H4 (cell line): ENCODE measurements around the gene CLRN3. TPM values are rescaled to one million over a fixed set of nuclear protein-coding genes. Genes with fewer than 3 reads are reported as not detected.

Experiments
- DNase-seq: peaks from one replicate; pipeline ENCODE4 v3.0.0-alpha.2; 2015; ENCODE audit warnings: low spot score
- total RNA-seq: library from RNA; depleted of rRNA; stranded (reverse); fragments of >200 nt; shearing (Covaris generic); gene quantifications from 2 replicates; pipeline ENCODE4 v1.2.3, GENCODE V29; 2014

Gene CLRN3
- total RNA-seq, 1 experiment from 2014 or later, result 0.64 TPM

DNA sequence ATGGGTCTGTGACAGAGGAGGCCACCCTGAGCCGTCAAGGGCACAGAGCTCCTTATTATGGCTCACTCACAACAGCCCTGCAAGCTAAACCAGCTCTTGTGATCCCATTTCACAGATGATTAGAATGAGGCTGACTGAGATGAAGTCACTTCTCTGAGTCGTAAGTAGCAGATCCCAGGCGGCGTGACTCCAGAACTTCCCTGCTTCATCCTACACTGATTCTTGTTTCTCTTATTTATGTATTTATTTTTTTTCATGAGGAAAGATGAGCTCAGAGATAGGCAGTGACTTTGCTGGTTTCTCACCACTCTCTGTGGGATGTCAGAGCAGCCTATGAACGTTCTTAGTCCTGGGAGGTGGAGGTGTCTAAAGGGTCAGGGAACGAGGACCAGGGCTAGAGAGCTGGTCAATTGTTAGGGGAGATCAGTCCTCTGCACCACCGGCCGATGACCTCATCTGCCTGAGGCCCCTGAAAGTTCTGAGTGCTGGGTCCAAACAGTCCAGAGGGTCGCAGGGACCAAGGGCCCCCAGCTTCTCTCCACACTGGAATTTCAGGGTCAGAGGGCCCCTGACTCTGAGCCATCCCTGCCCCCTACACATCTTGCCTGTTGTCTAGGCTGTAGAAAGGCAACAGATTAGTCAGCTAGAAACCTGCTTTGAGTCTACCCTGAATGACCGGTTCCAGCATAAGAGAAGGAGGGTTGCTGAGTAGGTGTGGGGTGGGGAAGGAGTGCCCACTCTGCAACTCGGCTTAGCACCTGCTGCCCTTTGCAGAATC is 17.9 kb downstream of the CLRN3 start:
- DNase-seq, result no peak

DNA sequence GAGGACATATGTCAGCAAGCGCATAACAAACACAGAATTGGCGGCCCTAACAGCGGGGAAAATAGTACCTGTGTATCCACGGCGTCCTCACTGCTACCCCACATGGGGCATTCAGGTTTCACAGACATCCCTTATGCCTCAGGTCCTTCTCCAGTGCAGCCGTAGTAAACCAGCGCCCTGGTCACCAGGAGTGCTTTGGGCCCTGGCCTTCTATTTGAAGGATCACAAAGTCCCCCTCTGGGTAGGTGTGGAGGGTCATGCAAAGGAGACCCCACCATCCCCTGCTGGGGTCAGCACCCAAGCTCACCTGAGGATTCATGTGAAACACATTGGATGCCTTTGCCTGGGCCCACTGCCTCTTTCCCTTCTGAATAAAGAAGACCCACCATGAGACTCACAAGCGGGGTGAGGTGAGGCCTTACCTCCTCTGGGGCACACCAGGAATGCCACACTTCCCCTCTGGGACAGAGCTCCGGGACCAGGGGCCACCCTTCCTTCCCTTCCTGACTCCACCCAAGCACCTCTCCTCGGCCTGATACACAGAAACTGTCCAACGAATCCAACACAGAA is 18.8 kb downstream of the CLRN3 start:
- DNase-seq, result no peak

DNA sequence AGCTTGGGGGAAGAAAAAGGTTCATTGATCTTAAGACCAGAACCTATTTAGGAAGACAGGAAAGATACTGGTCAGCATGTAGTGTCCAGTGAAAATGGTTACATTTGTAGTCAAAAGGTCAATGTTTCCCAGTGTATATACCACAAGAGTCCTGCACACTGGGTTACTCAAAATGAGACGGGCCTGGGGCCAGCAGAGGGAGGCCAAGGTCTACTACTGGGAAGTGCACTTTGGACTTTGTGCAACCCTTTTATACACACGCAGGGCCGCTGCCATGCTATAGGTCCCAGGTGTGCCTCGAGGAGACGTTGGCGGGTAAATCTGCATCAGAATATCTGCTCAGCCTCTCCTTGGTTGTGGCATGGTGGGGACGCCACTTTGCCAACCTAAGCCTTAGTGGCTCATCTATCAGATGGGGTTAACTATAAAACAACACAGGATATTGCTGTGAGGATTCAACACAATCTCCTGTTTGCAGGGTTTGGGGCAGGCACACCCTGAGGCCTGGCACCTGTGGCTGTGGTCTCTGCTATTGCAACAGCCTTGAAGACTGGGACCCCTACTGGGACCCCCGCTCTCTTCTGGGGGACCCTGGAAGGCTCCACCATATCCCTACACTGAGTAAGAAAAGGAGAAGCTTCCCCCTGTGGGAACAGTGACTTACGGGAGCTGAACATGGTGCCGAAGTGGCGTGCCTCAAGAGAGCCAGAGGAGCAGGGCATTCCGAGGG is 19.7 kb downstream of the CLRN3 start:
- no peak for DNase-seq

DNA sequence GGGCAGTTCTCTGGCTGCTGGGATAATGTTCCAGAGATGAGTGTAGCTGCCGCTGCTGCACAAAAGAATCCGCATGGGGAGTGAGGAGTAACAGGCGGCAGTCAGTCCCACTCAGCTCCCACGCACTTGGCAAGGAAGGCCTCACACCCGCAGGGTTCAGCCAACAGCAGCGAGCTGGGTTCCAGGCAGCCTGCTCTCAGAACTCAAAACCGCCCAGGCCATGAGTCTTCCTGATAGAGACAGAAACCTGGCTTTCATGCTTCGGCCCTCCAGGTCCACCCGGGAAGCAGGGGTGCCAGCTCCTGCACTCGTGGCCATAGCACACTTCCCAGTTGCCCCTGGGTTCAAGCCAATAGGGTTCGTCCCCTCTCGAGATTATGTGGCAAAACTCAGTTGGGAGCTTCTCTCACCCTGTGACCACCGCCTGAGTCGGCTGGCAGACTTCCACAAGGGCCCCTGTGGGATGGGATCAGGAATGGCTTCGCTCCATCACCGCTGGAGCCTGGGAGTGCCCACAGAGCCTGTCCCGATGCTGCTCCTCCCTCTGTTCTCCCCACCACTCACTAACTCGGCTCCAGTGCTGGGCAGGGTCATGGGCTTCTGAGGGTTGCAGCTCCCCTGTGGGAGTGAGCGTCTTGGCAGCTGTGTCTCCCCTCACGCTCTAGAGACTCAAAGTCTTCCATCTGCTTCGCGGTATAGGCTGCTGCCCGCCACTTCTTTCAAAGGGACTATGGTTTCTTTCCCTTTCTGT is 20.6 kb downstream of the CLRN3 start:
- no peak for DNase-seq

DNA sequence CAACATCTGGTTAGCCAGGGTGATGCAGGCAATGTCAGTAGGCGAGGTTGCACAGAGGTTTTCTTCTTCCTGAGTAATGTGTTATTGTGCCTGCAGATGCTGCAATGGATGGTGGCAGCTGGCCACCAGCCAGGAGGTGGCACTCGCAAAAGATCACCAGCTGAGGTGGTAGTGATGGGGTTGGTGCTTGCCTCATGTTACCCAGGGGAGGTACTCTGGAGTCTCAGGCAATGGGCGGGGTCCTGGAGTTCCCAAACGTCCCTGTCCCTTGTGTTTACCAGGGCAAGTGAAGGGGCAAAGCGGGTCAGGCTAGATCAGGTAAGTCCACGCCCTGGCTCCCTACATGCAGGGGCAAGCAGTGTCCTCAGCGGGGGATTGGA is 21.1 kb downstream of the CLRN3 start:
- no peak for DNase-seq

DNA sequence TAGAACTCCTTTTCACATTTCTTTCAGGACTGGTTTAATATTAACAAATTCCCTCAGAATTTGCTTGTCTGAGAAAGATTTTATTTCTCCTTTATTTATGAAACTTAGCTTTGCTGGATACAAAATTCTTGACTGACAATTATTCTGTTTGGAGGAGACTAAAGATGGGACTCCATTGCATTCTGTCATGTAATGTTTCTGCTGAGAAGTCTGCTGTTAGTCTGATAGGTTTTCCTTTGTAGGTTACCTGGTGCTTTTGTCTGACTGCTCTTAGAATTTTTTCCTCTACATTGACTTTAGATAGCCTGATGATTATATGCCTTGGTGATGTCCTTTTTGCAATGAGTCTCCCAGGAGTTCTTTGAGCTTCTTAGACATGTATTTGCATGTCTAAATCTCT is 23.4 kb downstream of the CLRN3 start:
- no peak for DNase-seq

DNA sequence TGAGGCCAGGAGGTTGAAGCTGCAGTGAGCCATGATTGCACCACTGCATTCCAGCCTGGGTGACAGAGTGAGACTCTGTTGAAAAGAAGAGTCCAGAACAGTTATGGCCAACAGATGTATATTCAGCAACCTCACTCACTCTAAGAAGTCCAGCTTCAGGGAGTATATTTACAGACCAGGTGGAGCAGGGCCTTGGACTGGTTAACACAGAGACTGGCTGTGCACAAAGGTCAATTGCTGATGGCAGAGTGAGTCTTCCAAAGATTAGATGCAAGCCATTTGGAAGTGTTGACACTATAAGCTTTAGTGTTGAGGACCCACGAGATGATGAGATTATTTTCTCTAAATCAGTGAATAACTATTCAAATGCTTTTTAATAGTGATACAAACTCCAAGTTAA is 24.9 kb downstream of the CLRN3 start:
- DNase-seq, result no peak

DNA sequence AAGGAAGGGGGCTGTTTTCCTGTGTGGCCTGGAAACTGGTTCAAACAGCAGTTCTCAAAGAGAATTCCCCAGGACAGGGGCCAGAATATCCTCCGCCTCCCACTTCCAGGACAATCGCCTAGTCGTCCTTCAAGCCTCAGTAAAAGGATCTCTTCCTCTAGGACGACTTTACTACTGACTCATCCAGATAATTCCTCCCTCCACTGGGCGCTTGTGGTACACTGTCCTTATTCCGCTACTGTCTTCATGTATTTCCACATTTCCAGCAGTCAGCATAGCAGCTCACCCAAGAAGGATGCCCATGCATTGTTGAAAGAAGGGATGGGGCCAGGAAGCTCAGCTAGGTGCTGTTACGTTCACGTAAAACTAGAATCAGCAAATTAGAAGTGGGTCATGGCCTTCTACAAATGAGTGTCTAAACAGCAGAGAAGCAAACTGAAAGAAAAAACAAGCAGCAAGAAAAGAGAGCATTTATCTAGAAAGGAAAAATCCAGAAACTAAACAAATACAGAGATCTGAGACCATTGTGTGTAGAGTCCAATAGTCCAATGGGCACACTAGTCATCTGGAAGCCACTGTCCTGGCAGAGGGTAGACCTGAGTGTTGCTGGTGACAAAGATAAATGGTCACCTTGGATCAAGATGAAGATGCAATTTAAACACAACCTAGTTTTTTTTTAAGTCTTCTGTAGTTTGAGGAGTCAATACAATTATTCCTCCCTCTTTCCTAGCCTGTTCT is 26.3 kb downstream of the CLRN3 start:
- DNase-seq, result no peak

DNA sequence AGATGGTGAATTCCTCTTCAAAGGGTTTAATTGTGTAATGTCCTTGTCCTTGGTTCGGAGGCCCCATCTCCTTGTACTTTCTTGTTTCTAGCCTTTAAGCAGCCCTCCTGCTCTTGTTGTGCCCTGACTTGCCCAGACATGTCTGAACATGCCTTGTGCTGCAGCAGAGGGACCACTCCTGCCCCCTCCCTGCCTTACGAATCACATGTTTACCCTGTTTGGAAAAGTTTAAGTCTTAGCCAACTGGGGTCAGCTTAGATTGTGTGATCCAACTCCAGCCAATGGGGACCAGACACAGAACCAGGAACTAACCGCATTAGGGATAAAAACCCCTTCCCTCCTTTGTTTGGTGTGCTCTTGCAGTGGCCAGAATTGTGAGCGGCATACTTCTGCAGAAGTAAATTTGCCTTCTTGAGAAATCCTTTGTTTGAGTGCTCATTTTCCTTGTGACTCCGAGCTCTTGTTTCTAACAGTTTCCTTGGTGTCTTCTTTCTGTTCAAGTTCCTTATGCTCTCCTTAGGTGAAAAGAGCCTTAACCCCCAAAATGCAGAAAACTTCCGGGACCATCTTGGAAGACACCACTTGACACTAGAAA is 29.4 kb downstream of the CLRN3 start:
- DNase-seq, result no peak

DNA sequence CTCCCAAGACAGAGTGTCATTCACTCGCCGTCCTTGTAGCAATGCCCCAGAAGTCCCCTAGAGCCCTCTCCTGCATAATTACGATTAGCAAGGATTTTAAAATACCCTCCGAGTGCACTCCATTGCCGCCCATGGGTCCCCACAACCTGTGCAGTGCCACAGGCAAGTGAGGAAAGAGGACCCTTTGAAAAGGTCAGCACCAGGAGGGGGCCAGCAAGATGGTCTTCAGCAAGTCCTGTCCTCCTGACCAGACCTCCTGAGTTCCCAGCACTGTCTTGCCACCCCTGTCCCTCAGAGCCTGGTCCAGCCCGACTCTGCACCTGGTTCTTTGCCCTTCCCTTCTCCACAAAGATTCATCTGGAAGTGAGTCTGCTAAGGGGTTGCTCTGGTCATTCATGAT is 32.1 kb downstream of the CLRN3 start:
- DNase-seq, result no peak

DNA sequence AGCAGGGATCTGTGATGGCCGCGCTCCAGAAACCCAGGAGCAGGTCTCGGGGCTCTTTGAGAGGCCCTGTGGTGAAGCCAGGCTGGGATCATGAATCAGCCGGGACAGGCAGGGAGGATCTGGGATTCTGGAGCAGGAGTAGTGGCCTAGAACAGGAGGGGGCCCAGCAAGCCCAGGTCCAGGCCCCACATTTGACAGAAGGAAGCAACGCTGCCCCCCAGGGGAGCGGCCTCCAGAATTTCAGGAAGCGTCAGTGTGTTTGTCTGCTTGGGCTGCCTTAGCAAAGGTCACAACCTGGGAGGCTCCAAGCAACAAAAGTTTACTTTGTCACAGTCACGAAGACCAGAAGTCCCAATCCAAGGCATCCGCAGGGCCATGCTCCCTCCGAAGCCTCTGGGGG is 36.8 kb downstream of the CLRN3 start:
- no peak for DNase-seq

DNA sequence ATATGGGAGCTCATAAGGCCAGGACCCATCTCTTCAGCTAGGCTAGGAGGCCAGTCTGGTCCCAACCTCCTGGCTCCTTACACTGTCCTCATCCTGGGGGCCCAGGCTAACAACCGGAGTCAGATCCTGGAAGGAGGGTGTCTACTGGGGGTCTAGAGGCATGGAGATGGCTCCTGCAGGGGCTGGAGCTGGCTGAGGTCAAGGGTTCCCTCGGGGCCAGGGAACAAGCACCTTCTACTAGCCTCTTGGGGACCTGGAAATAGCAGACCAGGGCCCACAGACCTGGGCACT is 37.2 kb downstream of the CLRN3 start:
- DNase-seq, result no peak

DNA sequence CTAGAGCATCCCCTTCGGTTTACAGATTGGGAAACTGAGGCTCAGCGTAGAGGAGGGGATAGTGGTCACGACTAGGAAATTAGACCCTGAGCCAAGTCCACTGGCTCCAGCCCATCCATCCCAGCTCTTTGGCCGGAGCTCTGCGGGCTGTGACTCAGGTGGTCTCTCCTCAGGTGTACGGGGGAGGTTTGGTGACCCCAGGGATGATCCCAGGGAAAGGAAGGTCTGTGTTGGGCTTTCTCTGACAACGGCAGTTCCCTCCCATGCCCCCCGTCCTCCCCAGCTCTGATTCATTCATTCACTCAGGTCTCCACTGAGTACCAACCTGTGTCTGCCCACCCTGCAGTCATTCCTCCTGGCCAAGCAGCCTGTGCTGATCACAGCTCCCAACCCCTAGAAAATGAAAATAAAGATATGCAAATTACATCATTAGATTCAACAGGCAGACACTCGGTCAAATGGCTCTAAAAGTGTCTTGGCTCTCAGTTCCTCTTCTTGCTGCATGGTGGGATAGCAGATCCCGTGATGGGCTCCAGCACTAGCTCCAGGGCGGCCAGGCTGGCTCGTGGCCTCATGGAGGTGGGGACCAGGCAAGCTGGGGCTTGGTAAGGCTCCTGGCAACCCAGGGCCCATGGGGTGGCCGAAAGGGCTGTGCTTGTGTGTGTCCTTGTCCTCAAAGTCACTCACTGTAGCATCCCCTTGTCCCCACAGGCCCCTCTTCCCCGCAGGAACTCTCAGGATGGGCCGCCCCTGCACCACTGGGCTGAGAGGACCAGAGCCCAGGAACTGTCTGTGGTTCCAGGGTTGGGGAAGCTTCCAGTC is 37.8 kb downstream of the CLRN3 start:
- no peak for DNase-seq

DNA sequence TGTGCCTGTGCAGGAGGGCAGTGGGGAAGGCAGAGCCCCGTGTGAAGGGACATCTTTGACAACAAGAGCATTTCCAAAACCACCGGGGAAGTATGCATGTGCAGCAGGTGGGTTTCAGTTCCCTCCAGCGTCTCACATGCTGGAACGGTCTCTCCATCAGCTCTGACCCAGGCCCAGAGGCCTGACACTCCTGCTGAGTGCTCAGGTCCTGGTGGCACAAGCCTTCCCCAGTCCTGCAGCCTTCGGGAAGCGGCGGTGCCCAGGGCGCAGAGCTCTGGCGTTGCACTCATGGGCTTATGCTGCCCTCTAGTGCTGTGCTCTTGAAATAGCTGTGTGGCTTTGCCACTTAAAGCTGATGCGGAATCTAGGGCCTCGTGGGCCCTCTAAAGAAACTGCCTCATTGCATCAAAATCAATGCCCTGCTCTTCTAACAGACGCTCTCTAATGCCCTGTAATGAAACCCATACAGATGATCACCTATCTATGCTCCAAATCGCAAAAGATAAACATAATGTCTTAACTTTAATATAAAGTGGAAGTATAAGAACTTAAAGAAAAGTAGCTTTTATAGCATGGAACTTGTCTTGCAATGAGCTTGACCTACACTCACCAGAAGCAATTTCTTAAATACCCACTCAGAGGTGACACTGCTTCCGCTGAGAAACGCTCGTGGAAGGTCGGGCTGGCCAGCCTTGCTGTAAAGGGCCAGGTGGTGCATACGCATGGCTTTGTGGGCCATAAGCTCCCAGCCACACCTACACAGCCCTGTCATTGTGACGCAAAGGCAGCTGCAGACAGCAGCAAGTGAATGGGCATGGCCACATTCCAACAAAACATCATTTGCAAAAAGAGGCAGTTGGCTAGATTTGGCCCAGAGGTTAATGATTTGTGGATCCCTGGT is 38.6 kb downstream of the CLRN3 start:
- peak; percentile 34 for DNase-seq

DNA sequence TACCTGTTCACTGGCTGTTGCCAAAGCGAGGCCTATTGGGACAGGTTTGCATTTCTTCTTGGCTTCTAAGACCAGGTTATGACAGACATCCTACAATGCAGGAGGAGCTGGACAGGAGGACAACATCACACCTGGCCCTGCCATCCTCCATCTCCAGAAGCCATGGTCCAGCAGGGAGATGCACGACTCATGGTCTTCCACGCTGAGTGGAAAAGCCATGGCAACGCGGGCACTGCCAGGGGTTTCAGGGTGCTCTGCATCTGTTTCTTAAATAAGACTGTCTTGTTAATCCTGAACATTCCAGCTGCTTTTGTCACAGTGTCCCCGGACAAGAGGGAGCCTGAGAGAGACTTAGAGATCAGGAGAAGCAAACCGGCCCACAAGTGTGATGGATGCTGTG is 40.3 kb downstream of the CLRN3 start:
- no peak for DNase-seq

DNA sequence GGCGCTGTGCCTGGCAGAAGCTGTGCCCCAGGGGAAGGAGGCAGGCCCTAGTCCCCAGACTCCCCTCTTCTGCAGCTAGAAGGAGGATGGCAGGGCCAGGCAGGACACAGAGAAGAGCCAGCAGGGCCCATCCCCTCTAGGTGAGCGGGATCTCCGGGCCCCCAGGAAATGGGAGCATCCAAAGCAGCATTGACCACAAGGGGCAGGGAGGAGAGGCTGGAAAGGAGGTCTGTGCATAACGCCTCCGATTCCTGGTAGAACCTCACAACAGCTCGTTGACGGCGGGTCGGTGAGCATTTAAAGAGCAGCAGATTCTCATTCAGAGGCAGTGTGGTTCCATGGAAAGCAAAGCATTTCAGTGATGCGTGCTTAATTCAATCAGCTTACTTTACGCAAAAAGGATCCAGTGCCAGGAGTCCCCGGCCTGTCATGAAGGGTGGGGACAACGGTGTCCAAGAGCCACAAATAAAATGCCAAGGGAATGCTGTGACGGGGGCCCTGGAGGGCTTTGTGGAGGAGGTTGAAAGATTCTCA is 41.0 kb downstream of the CLRN3 start:
- no peak for DNase-seq

DNA sequence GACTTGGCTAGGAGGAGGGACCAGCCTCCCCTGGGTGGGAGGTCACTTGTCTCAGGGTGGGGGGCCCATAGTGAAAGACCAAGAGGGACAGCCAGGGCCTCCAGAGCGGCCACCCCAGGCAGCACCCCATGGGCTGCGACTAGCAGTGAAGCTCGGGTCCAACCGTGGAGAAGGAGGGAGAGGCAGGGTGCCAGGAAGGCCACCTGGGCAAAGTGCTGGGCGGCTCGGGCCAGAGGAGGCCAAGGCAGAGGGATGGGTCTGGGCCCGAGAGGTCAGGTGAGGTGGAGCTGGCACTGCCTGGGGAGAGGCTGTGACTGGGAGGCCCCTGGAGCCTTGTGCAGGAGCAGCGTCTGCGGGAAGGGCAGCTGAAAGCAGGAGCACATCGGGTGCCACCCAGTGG is 41.8 kb downstream of the CLRN3 start:
- no peak for DNase-seq

DNA sequence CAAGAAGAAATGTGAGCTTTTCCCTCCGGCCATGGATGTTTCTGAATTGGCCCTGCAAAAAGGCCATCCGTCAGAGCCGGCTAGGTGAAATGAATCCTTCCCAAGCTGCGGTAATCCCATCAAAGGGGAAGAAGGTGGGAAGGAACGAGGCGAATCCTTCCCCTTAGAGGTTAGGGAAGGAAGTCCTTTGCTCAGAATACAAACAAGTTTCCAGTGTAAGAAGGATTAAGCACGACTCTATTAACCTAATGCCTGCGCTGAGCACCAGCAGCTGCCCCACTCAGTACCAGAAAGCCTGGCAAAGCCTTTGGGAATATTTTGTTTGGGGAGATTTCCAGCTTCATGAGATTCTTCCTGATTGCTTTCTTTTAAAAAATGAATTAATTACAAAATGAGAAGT is 42.8 kb downstream of the CLRN3 start:
- DNase-seq, result no peak

DNA sequence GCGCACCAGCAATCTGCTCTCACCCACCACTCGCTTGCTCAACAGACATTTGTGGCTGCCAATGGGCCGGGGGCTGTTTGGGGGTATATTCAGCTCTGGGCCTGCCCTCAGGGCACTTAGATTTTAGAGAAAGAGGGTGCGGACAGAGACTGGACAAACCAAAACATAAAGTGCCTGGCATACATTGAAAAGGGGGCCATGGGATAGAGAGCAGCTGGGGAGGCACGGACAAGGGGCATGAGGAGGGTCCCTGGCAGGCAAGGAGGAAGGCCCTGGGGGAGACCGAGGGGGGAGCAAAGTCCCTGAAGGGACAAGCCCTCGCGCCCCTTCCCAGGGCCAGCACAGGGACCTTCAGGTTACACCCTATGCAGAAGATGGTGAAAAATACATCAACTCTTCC is 43.5 kb downstream of the CLRN3 start:
- no peak for DNase-seq
